Stimulated activated naive B cell treated with anti-CD40 and anti-IgM and Interleukin-4, amounts not matched to agents 10 μg/mL and 1 μg/mL and 100 μg/mL, for 72 hours (primary cell): ENCODE results near the gene CRIP2.

ENCODE experiments used
- ATAC-seq, 2 donors: fragments of 150-1000 bp; cut with Tn5 transposase; replicated peaks; 2 replicates each; pipeline ENCODE4 v1.10.0; 2021; ENCODE audit warnings: moderate library complexity in 1 of 2
- DNase-seq: peaks from one replicate; pipeline ENCODE4 v3.0.0; 2021
- H3K27ac Mint-ChIP-seq: one replicate; pipeline ENCODE4 v1.8.0; 2022; ENCODE audit warnings: mild to moderate bottlenecking, mixed read lengths
- H3K27me3 Mint-ChIP-seq, 2 donors: one replicate each; pipeline ENCODE4 v1.8.0; 2022; ENCODE audit warnings: mixed read lengths in 2 of 2
- H3K36me3 Mint-ChIP-seq, 2 donors: one replicate each; pipeline ENCODE4 v1.8.0; 2022; ENCODE audit warnings: mixed read lengths in 2 of 2, mild to moderate bottlenecking in 1 of 2
- H3K4me1 Mint-ChIP-seq, 2 donors: one replicate each; pipeline ENCODE4 v1.8.0; 2022; ENCODE audit warnings: mixed read lengths in 2 of 2, mild to moderate bottlenecking in 1 of 2
- H3K4me3 Mint-ChIP-seq, 2 donors: one replicate each; pipeline ENCODE4 v1.8.0; 2022; ENCODE audit warnings: mild to moderate bottlenecking in 2 of 2, mixed read lengths in 2 of 2, moderate library complexity in 1 of 2
- H3K9me3 Mint-ChIP-seq, 2 donors: one replicate each; pipeline ENCODE4 v1.8.0; 2022; ENCODE audit warnings: mixed read lengths in 2 of 2, mild to moderate bottlenecking in 1 of 2

The CRIP2 gene

GRCh38 chr14:105449276-105450122 is 25.1 kb upstream of the CRIP2 start:
- H3K27ac Mint-ChIP-seq, result no peak overlapping the region
- no peak overlapping the region for H3K4me3 Mint-ChIP-seq
- DNase-seq, result no peak
- H3K4me1 Mint-ChIP-seq, result peaks cover 11 to 21% of the 10 kb centered on the region in 2 donors
- H3K27me3 Mint-ChIP-seq, result no peaks in the 10 kb centered on the region
- no peaks in the 10 kb centered on the region for H3K9me3 Mint-ChIP-seq
- peaks cover 34 to 40% of the 10 kb centered on the region in 2 donors for H3K36me3 Mint-ChIP-seq
- no peak for ATAC-seq

DNA sequence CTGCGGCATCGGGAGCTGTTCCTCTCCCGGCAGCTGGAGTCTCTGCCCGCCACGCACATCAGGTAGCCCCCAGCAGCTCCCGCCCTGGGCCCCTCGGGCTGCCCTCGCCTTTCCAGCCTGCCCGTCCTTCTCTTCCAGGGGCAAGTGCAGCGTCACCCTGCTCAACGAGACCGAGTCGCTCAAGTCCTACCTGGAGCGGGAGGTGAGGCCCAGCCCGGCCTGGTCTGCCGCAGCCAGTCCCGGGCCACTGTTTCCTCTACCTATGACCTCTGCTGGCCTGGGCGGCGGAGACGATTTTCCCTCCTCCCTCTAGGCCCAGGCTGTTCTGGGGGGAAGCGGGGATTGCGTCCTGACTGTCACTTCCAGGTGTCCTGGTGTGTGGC is 24.5 kb upstream of the CRIP2 start:
- H3K4me3 Mint-ChIP-seq, result no peak overlapping the region
- no peaks in the 10 kb centered on the region for H3K27me3 Mint-ChIP-seq
- H3K27ac Mint-ChIP-seq, result no peak overlapping the region
- peaks cover 35 to 40% of the 10 kb centered on the region in 2 donors for H3K36me3 Mint-ChIP-seq
- ATAC-seq, result no peak
- DNase-seq, result no peak
- H3K9me3 Mint-ChIP-seq, result no peaks in the 10 kb centered on the region
- H3K4me1 Mint-ChIP-seq, result peaks cover 11 to 21% of the 10 kb centered on the region in 2 donors

- no peak for ATAC-seq
- no peak overlapping the region for H3K4me3 Mint-ChIP-seq
- peaks cover 41 to 49% of the 10 kb centered on the region in 2 donors for H3K36me3 Mint-ChIP-seq
- no peak overlapping the region for H3K27ac Mint-ChIP-seq
- H3K9me3 Mint-ChIP-seq, result no peaks in the 10 kb centered on the region
- no peaks in the 10 kb centered on the region for H3K27me3 Mint-ChIP-seq
- H3K4me1 Mint-ChIP-seq, result peaks cover 15 to 21% of the 10 kb centered on the region in 2 donors
- DNase-seq, result no peak
These were observed 23.5 kb upstream of the CRIP2 start for GRCh38 chr14:105450864-105451720.

DNA sequence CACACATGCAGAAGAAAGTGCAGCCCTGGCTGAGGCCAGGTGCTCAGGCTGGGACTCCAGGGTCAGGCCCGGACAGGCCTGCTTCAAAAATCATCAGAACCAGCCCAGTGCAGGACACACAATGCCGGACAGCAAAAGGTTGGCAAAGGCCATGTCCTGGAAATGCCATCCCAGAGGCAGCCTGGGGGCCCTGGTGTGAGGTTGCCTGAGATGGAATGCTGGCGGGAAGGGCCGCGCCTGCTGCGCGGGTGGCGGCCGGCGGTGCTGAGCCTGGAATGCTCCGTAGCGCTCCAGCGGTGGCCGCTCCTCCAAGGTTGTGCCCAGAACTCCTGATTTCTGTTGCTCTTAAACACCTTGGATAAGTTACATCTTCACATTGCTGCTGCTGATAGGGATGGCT is 21.7 kb upstream of the CRIP2 start:
- DNase-seq (no peak), ATAC-seq (no peak)
- peaks cover 37 to 43% of the 10 kb centered on the region in 2 donors for H3K36me3 Mint-ChIP-seq
- H3K4me1 Mint-ChIP-seq, result peaks cover 12 to 13% of the 10 kb centered on the region in 2 donors
- no peaks in the 10 kb centered on the region for H3K27me3 Mint-ChIP-seq
- peak overlapping the region; percentile 63 for H3K27ac Mint-ChIP-seq
- no peak overlapping the region for H3K4me3 Mint-ChIP-seq
- no peaks in the 10 kb centered on the region for H3K9me3 Mint-ChIP-seq

DNA sequence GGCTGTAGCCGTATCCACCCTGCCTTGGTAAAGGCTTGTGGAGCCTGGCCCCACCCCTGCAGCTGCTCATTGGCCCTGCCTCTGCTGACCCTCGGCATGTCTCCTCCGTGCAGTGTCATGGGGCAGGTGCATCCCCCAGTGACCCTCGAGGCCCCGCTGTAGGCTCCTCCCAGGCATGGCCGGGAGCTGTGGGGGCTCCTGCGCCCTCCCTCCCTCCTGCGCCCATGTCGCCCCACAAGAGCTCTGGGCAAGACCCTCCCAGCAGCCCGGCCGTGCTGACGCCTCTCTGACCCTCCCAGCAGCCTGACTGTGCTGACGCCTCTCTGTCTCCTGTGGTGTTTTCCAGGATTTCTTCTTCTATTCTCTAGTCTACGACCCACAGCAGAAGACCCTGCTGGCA is 20.8 kb upstream of the CRIP2 start:
- Mint-ChIP-seq H3K27me3 (no peaks in the 10 kb centered on the region), H3K27ac (no peak overlapping the region), H3K4me1 (peaks cover 9 to 13% of the 10 kb centered on the region in 2 donors), H3K36me3 (peaks cover 33 to 48% of the 10 kb centered on the region in 2 donors), H3K4me3 (no peak overlapping the region), H3K9me3 (no peaks in the 10 kb centered on the region)
- DNase-seq (no peak), ATAC-seq (no peak)

- Mint-ChIP-seq H3K27me3 (no peaks in the 10 kb centered on the region), H3K27ac (peak overlapping the region; percentile 47), H3K9me3 (no peaks in the 10 kb centered on the region), H3K4me1 (peaks cover 9 to 13% of the 10 kb centered on the region in 2 donors), H3K36me3 (peaks cover 30 to 47% of the 10 kb centered on the region in 2 donors), H3K4me3 (no peak overlapping the region)
- DNase-seq, result no peak
- no peak for ATAC-seq
These were observed 19.5 kb upstream of the CRIP2 start for GRCh38 chr14:105455086-105455640.

- Mint-ChIP-seq H3K27me3 (no peaks in the 10 kb centered on the region), H3K9me3 (no peaks in the 10 kb centered on the region), H3K36me3 (peaks cover 31 to 40% of the 10 kb centered on the region in 2 donors), H3K4me1 (peaks cover 9 to 13% of the 10 kb centered on the region in 2 donors), H3K27ac (peak overlapping the region; percentile 47), H3K4me3 (no peak overlapping the region)
- DNase-seq, result no peak
- no peak for ATAC-seq
These were observed 18.6 kb upstream of the CRIP2 start for GRCh38 chr14:105455766-105456660.

GRCh38 chr14:105456736-105457617 is 17.6 kb upstream of the CRIP2 start:
- Mint-ChIP-seq H3K9me3 (no peaks in the 10 kb centered on the region), H3K27me3 (no peaks in the 10 kb centered on the region)
- no peak for DNase-seq

DNA sequence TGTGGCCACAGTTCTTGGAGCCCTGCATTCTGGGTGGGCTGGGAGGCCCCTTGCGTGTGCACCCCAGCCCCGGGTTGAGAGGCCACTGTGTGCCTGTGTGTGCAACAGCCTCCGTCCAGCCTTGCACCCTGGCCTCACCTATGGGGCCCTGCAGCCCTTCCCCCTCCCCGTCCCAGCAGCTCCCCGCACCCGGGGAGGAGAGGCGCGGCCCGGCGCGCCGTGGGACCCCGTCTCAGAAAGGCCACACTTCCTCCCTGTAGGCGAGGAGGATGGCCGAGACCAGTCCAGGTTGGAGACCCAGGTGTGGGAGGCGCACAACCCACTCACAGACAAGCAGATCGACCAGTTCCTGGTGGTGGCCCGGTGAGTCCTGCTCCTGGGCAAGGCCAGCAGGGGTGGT is 16.6 kb upstream of the CRIP2 start:
- Mint-ChIP-seq H3K27ac (no peak overlapping the region), H3K4me1 (peaks cover 11 to 13% of the 10 kb centered on the region in 2 donors), H3K27me3 (no peaks in the 10 kb centered on the region), H3K4me3 (no peak overlapping the region), H3K9me3 (no peaks in the 10 kb centered on the region), H3K36me3 (peaks cover 26 to 34% of the 10 kb centered on the region in 2 donors)
- ATAC-seq (no peak), DNase-seq (no peak)

More at GRCh38 chr14:105456736-105457617, 17.6 kb upstream of the CRIP2 start:
- ATAC-seq, result no peak
- H3K27ac Mint-ChIP-seq, result no peak overlapping the region
- H3K36me3 Mint-ChIP-seq, result peaks cover 34 to 42% of the 10 kb centered on the region in 2 donors
- no peak overlapping the region for H3K4me3 Mint-ChIP-seq
- peaks cover 11 to 13% of the 10 kb centered on the region in 2 donors for H3K4me1 Mint-ChIP-seq

DNA sequence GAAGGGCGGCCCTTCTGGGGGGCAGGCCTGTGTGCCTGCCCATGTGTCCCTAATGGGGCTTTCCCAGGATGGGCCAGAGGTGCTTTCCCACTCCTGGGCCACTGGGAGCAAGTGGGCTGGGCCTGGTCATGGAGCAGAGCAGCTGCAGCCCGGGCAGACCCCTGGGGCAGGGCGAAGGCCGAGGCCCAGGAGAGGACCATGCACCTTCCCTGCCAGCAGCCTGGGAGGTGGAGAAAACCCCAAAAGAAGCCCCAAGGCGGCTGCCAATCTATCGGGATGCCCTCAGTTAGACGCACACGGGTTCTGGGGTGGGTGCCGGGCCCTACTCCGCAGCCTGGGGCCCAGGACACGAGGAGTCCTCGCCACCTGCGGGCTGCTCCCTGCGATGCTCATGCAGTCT is 16.1 kb upstream of the CRIP2 start:
- no peak for ATAC-seq
- H3K4me1 Mint-ChIP-seq, result peaks cover 8 to 11% of the 10 kb centered on the region in 2 donors
- H3K27me3 Mint-ChIP-seq, result no peaks in the 10 kb centered on the region
- no peak for DNase-seq
- H3K36me3 Mint-ChIP-seq, result peaks cover 25 to 35% of the 10 kb centered on the region in 2 donors
- H3K27ac Mint-ChIP-seq, result peak overlapping the region; percentile 47
- no peaks in the 10 kb centered on the region for H3K9me3 Mint-ChIP-seq
- no peak overlapping the region for H3K4me3 Mint-ChIP-seq

DNA sequence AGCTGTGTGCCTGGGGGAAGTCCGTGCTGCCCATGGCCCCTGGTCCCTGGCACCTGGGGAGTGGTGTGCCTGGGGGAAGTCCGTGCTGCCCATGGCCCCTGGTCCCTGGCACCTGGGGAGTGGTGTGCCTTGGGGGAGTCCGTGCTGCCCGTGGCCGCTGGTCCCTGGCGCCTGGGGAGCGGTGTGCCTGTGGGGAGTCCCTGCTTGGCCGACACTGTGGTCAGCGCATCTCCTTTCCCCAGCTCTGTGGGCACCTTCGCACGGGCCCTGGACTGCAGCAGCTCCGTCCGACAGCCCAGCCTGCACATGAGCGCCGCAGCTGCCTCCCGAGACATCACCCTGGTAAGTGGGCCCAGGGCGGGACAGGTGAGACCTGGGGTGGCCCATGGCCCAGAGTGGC is 14.5 kb upstream of the CRIP2 start:
- no peak overlapping the region for H3K4me3 Mint-ChIP-seq

GRCh38 chr14:105460616-105461015 is 14.0 kb upstream of the CRIP2 start:
- H3K36me3 Mint-ChIP-seq, result peaks cover 22 to 31% of the 10 kb centered on the region in 2 donors
- H3K27ac Mint-ChIP-seq, result no peak overlapping the region
- ATAC-seq, result no peak
- peaks cover 0 to 4% of the 10 kb centered on the region in 2 donors for H3K4me1 Mint-ChIP-seq
- DNase-seq, result no peak
- no peaks in the 10 kb centered on the region for H3K9me3 Mint-ChIP-seq
- no peaks in the 10 kb centered on the region for H3K27me3 Mint-ChIP-seq
- H3K4me3 Mint-ChIP-seq, result no peak overlapping the region

More for the DNA sequence above, 14.5 kb upstream of the CRIP2 start:
- no peaks in the 10 kb centered on the region for H3K9me3 Mint-ChIP-seq
- no peak overlapping the region for H3K27ac Mint-ChIP-seq
- no peak for ATAC-seq
- H3K4me1 Mint-ChIP-seq, result peaks cover 0 to 8% of the 10 kb centered on the region in 2 donors
- no peak for DNase-seq
- peaks cover 24 to 33% of the 10 kb centered on the region in 2 donors for H3K36me3 Mint-ChIP-seq
- no peaks in the 10 kb centered on the region for H3K27me3 Mint-ChIP-seq

- no peak overlapping the region for H3K27ac Mint-ChIP-seq
- no peaks in the 10 kb centered on the region for H3K9me3 Mint-ChIP-seq
- peaks cover 0 to 4% of the 10 kb centered on the region in 2 donors for H3K4me1 Mint-ChIP-seq
- H3K36me3 Mint-ChIP-seq, result peaks cover 21 to 27% of the 10 kb centered on the region in 2 donors
- no peak for DNase-seq
- ATAC-seq, result no peak
- H3K27me3 Mint-ChIP-seq, result no peaks in the 10 kb centered on the region
- H3K4me3 Mint-ChIP-seq, result no peak overlapping the region
These were observed 12.7 kb upstream of the CRIP2 start for GRCh38 chr14:105461903-105462302.
